ENCODE data around the gene ACD. TPM values are rescaled to one million over a fixed set of nuclear protein-coding genes. Genes with fewer than 3 reads are reported as not detected.

ACD gene
- total RNA-seq, 2 donors from 2014 or later, result 16.9 to 20.4 TPM

- TF ChIP-seq, protein P1, sequence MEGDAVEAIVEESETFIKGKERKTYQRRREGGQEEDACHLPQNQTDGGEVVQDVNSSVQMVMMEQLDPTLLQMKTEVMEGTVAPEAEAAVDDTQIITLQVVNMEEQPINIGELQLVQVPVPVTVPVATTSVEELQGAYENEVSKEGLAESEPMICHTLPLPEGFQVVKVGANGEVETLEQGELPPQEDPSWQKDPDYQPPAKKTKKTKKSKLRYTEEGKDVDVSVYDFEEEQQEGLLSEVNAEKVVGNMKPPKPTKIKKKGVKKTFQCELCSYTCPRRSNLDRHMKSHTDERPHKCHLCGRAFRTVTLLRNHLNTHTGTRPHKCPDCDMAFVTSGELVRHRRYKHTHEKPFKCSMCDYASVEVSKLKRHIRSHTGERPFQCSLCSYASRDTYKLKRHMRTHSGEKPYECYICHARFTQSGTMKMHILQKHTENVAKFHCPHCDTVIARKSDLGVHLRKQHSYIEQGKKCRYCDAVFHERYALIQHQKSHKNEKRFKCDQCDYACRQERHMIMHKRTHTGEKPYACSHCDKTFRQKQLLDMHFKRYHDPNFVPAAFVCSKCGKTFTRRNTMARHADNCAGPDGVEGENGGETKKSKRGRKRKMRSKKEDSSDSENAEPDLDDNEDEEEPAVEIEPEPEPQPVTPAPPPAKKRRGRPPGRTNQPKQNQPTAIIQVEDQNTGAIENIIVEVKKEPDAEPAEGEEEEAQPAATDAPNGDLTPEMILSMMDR (IDR thresholded peaks at IDR 0.05), result no peak
- H3K4me1 ChIP-seq (ENCODE audit: control insufficient read depth in 1 of 2, low read depth in 2 of 2), result no peaks in the 10 kb centered on the region
- no peak for ATAC-seq (ENCODE audit: insufficient number of reproducible peaks, low FRiP score, low read depth)
Observed at GRCh38 chr16:67704110-67704509, 44.0 kb upstream of the ACD start.

GRCh38 chr16:67703626-67704025, 43.6 kb upstream of the ACD start:
- no peak for DNase-seq (ENCODE audit: low spot score)
- Histone ChIP-seq H3K4me1 (ENCODE audit: control insufficient read depth in 1 of 2, low read depth in 2 of 2) (no peaks in the 10 kb centered on the region), H3K27ac (no peak overlapping the region)

More at GRCh38 chr16:67704110-67704509, 44.0 kb upstream of the ACD start:
- Histone ChIP-seq H3K27me3 (replicated peaks; ENCODE audit: insufficient read depth) (no peaks in the 10 kb centered on the region), H3K4me3 (no peak overlapping the region), H3K9me3 (no peaks in the 10 kb centered on the region), H3K27ac (no peak overlapping the region), H3K36me3 (no peaks in the 10 kb centered on the region)
- DNase-seq (ENCODE audit: low spot score), result no peak

DNA sequence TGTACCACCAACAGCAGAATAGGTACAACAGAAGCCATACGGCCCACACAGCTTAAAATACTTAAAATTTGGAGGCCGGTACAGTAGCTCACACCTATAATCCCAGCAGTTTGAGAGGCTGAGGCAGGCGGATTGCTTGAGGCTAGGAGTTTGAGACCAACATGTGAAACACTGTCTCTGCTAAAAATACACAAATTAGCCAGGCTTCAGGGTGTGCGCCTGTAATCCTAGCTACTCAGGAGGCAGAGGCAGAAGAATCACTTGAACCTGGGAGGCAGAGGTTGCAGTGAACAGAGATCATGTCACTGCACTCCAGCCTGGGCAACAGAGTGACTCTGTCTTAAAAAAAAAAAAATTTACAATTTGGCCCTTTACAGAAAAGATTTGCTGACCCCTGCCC, 42.1 kb upstream of the ACD start:
- TF ChIP-seq, protein P1 (IDR thresholded peaks at IDR 0.05), result no peak
- Histone ChIP-seq H3K36me3 (peaks cover 5% of the 10 kb centered on the region), H3K27me3 (replicated peaks; ENCODE audit: insufficient read depth) (no peaks in the 10 kb centered on the region), H3K9me3 (no peaks in the 10 kb centered on the region), H3K27ac (no peak overlapping the region), H3K4me1 (ENCODE audit: control insufficient read depth in 1 of 2, low read depth in 2 of 2) (no peaks in the 10 kb centered on the region), H3K4me3 (no peak overlapping the region)
- no peak for DNase-seq (ENCODE audit: low spot score)
- ATAC-seq (ENCODE audit: insufficient number of reproducible peaks, low FRiP score, low read depth), result no peak

More at GRCh38 chr16:67703626-67704025, 43.6 kb upstream of the ACD start:
- no peaks in the 10 kb centered on the region for H3K27me3 ChIP-seq (replicated peaks; ENCODE audit: insufficient read depth)
- H3K4me3 ChIP-seq, result no peak overlapping the region
- H3K36me3 ChIP-seq, result no peaks in the 10 kb centered on the region
- TF ChIP-seq, protein P1 (IDR thresholded peaks at IDR 0.05), result no peak
- H3K9me3 ChIP-seq, result no peaks in the 10 kb centered on the region
- ATAC-seq (ENCODE audit: insufficient number of reproducible peaks, low FRiP score, low read depth), result no peak

- DNase-seq (ENCODE audit: low spot score) (no peak), ATAC-seq (ENCODE audit: insufficient number of reproducible peaks, low FRiP score, low read depth) (no peak)
- Histone ChIP-seq H3K36me3 (peaks cover 5% of the 10 kb centered on the region), H3K9me3 (no peaks in the 10 kb centered on the region), H3K4me3 (no peak overlapping the region), H3K4me1 (ENCODE audit: control insufficient read depth in 1 of 2, low read depth in 2 of 2) (no peaks in the 10 kb centered on the region), H3K27me3 (replicated peaks; ENCODE audit: insufficient read depth) (no peaks in the 10 kb centered on the region), H3K27ac (no peak overlapping the region)
- TF ChIP-seq, protein P1 (IDR thresholded peaks at IDR 0.05), result no peak
Observed at GRCh38 chr16:67701420-67701819, 41.4 kb upstream of the ACD start.

DNA sequence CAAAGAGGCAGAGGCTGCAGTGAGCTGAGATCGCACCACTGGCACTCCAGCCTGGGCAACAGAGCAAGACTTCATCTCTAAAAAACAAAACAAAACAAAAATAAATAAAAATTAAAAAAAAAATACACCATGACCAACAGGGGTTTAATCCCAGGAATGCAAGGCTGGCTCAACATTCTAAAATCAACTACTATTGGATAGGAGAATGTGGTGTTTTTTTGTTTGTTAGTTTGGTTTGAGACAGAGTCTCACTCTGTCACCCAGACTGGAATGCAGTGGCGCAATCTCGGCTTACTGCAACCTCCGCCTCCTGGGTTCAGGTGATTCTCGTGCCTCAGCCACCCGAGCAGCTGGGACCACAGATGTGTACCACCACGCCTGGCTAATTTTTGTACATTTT, 39.2 kb upstream of the ACD start:
- ATAC-seq (ENCODE audit: insufficient number of reproducible peaks, low FRiP score, low read depth) (no peak), DNase-seq (ENCODE audit: low spot score) (no peak)
- H3K4me3 ChIP-seq, result no peak overlapping the region
- H3K36me3 ChIP-seq, result peaks cover 5% of the 10 kb centered on the region
- TF ChIP-seq, protein P1 (IDR thresholded peaks at IDR 0.05), result no peak
- H3K9me3 ChIP-seq, result no peaks in the 10 kb centered on the region
- H3K27me3 ChIP-seq (replicated peaks; ENCODE audit: insufficient read depth), result no peaks in the 10 kb centered on the region
- H3K27ac ChIP-seq, result no peak overlapping the region
- no peaks in the 10 kb centered on the region for H3K4me1 ChIP-seq (ENCODE audit: control insufficient read depth in 1 of 2, low read depth in 2 of 2)

Measured in thoracic aorta (tissue), 2 donors.